Measurements from ENCODE around the gene AIG1.
"Not testable (repeated sequence)": the region's sequence is repeated elsewhere in the genome, so short reads cannot be mapped to it uniquely, and the experiment has no call there.

Gene AIG1

GRCh38 chr6:143064271-143064670 is 3.6 kb downstream of the AIG1 start:
- no peak for TF ChIP-seq CTCF (IDR thresholded peaks at IDR 0.05; ENCODE audit: low read depth, low read length)

GRCh38 chr6:143064951-143065683 is 4.4 kb downstream of the AIG1 start:
- no peak for TF ChIP-seq CTCF (IDR thresholded peaks at IDR 0.05; ENCODE audit: low read depth, low read length)
- no peak for DNase-seq (ENCODE audit: extremely low read depth, low read depth)

More at GRCh38 chr6:143064271-143064670, 3.6 kb downstream of the AIG1 start:
- no peak for DNase-seq (ENCODE audit: extremely low read depth, low read depth)

GRCh38 chr6:143068001-143068400 is 7.3 kb downstream of the AIG1 start:
- no peak for TF ChIP-seq CTCF (IDR thresholded peaks at IDR 0.05; ENCODE audit: low read depth, low read length)
- DNase-seq (ENCODE audit: extremely low read depth, low read depth): no peak

- TF ChIP-seq CTCF (IDR thresholded peaks at IDR 0.05; ENCODE audit: low read depth, low read length): no peak
- DNase-seq (ENCODE audit: extremely low read depth, low read depth): no peak
Measured at GRCh38 chr6:143074101-143074500, 13.4 kb downstream of the AIG1 start.

- TF ChIP-seq CTCF (IDR thresholded peaks at IDR 0.05; ENCODE audit: low read depth, low read length): no peak
- DNase-seq (ENCODE audit: extremely low read depth, low read depth): no peak
Measured at GRCh38 chr6:143074670-143075318, 14.1 kb downstream of the AIG1 start.

GRCh38 chr6:143078468-143079324 is 18.0 kb downstream of the AIG1 start:
- no peak for TF ChIP-seq CTCF (IDR thresholded peaks at IDR 0.05; ENCODE audit: low read depth, low read length)
- no peak for DNase-seq (ENCODE audit: extremely low read depth, low read depth)

- no peak for TF ChIP-seq CTCF (IDR thresholded peaks at IDR 0.05; ENCODE audit: low read depth, low read length)
- no peak for DNase-seq (ENCODE audit: extremely low read depth, low read depth)
Measured at GRCh38 chr6:143079325-143079640, 18.6 kb downstream of the AIG1 start.

GRCh38 chr6:143082274-143082673 is 21.6 kb downstream of the AIG1 start:
- not testable (repeated sequence) for DNase-seq (ENCODE audit: extremely low read depth, low read depth)

GRCh38 chr6:143084019-143084418 is 23.3 kb downstream of the AIG1 start:
- not testable (repeated sequence) for DNase-seq (ENCODE audit: extremely low read depth, low read depth)

- not testable (repeated sequence) for DNase-seq (ENCODE audit: extremely low read depth, low read depth)
Measured at GRCh38 chr6:143087335-143087734, 26.6 kb downstream of the AIG1 start.

All from AG09319 (cell line).